GM12801 (cell line): ENCODE results near the gene ENTHD1.

Source experiments
- TF ChIP-seq, protein P1 (sequence below): IDR thresholded peaks from one replicate; pipeline ENCODE4 v1.5.1; 2011; ENCODE audit warnings: control low read depth; ENCODE audit not compliant: insufficient read length; ENCODE audit errors: extremely low read depth

ENTHD1 gene

GRCh38 chr22:39872548-39872947 lies 21.0 kb downstream of the ENTHD1 start:
- TF ChIP-seq, protein P1, sequence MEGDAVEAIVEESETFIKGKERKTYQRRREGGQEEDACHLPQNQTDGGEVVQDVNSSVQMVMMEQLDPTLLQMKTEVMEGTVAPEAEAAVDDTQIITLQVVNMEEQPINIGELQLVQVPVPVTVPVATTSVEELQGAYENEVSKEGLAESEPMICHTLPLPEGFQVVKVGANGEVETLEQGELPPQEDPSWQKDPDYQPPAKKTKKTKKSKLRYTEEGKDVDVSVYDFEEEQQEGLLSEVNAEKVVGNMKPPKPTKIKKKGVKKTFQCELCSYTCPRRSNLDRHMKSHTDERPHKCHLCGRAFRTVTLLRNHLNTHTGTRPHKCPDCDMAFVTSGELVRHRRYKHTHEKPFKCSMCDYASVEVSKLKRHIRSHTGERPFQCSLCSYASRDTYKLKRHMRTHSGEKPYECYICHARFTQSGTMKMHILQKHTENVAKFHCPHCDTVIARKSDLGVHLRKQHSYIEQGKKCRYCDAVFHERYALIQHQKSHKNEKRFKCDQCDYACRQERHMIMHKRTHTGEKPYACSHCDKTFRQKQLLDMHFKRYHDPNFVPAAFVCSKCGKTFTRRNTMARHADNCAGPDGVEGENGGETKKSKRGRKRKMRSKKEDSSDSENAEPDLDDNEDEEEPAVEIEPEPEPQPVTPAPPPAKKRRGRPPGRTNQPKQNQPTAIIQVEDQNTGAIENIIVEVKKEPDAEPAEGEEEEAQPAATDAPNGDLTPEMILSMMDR = no peak

- TF ChIP-seq, protein P1 = no peak
Observed at GRCh38 chr22:39871008-39871798, 22.4 kb downstream of the ENTHD1 start.

DNA sequence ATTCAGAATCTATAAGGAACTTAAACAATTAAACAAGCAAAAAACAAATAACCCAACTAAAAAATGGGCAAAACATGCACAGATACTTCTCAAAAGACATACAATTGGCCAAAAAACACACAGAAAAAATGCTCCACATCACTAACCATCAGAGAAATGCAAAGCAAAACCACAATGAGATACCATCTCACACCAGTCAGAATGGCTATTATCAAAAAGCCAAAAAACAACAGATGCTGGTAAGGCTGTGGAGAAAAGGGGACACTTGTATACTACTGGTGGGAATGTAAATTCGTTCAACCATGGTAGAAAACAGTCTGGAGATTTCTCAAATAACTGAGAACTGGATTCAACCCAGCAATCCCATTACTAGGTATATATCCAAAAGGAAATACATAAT lies 24.8 kb downstream of the ENTHD1 start:
- TF ChIP-seq, protein P1 = no peak

DNA sequence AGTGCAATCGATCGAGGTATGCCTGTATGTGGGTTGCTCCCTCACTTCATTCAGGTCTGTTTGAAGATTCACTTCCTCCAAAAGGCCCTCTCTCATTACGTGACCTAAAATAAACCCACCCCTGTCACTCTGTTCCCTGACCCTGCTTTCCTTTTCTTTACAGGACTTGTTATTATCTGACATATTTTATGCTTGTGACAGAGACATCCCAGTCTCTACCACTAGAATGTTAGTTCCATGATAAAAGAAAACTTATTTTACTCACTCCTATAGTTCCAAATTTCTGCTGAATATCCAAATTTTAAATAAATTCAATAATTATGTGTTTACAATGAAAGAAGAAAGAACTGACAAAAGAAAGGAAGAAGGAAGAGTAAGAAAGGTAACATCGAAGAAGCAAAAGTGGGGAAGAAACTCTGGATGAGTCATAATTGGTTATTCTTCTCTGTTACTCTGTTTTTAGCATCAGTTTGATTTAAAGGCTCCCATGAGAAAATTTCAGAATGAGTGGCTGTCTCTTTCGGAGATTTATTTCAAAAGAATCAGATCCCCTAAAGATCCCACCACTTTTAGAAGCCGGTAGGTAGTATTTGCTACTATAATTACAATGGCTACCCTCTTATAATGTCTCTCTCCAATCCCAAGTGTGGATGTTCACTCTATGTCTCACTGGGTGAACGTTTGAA lies 33.5 kb downstream of the ENTHD1 start:
- TF ChIP-seq, protein P1 = no peak

DNA sequence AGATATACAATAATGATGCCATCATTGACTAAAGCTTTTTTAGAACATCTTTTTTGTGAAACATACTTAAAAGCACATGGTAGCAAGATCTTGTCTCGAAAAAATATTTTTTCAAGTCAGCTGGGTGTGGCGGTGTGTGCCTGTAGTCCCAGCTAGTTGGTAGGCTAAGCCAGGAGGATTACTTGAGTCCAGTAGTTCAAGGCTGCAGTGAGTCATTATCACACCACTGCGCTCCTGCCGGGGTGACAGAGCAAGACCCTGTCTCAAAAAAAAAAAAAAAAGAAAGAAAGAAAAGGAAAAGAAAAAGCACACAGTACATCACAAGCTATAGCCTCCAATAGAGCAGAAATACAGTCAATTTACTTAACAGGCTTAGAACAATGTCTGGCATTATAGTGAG lies 37.0 kb downstream of the ENTHD1 start:
- TF ChIP-seq, protein P1 = no peak

DNA sequence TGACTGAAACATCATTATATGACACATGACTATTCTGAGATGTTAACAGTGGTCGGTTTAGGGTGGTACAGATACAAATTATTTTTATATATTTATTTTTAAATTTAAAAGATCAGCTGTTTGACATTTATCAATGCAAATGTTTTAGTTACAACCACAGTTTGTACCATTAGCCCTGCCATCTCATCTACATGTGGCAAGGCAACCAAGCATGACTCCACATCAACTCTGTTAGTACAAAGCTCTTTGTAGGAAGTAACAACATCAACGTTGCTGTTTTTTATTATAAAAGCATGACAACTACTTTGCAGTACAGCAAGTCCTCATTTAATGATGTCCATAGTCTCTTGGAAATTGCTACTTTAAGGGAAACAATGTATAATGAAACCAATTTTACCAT lies 40.8 kb downstream of the ENTHD1 start:
- TF ChIP-seq, protein P1 = no peak

DNA sequence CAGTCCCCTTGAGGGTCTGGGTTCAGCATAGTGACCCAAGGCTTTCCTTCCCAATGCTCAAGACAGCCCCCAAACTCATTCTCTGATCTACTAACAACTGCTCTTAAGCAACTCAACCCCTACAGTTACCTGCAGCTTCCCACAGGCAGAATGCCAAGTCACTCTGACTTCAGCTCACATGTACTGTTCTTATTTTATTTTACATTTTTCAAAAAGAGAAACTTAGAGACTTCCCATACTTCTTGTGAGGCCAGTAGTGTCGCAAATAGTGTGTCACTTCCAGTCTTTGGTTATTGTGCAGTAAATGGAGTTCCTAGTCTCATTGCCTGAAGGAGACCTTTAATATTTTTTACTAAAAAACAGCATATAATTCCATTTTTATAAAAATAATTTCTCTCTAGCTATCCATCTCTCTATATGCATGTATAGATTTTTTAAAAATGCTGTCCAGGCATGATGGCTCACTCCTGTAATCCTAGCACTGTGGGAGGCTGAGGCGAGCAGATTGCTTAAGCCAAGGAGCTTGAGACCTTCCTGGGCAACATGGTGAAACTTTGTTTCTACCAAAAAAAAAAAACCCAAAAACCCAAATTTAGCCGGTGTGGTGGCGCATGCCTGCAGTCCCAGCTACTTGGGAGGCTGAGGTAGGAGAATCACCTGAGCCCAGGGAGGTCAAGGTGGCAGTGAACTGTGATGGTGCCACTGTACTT lies 41.8 kb downstream of the ENTHD1 start:
- TF ChIP-seq, protein P1 = no peak
